Stimulated activated CD4-positive, alpha-beta T cell treated with anti-CD3 and anti-CD28 coated beads, Interleukin-4, amount 100 ng/mL, for 1 hour (primary cell): ENCODE data around the gene CHST5.
"Not testable (repeated sequence)": the region's sequence is repeated elsewhere in the genome, so short reads cannot be mapped to it uniquely, and the experiment has no call there.

ENCODE experiments used
- DNase-seq: peaks from one replicate; pipeline ENCODE4 v3.0.0-alpha.2; 2020

CHST5 gene

GRCh38 chr16:75548456-75548855, 12.5 kb upstream of the CHST5 start:
- not testable (repeated sequence) for DNase-seq

- DNase-seq = no peak
Observed at GRCh38 chr16:75546293-75546692, 10.4 kb upstream of the CHST5 start.

GRCh38 chr16:75545879-75546278, 10.0 kb upstream of the CHST5 start:
- DNase-seq = not testable (repeated sequence)

- DNase-seq = not testable (repeated sequence)
Observed at GRCh38 chr16:75542462-75542861, 6.6 kb upstream of the CHST5 start.

GRCh38 chr16:75541236-75541635, 5.3 kb upstream of the CHST5 start:
- no peak for DNase-seq

- not testable (repeated sequence) for DNase-seq
Observed at GRCh38 chr16:75538882-75539565, 3.1 kb upstream of the CHST5 start.

GRCh38 chr16:75537776-75538175, 1.9 kb upstream of the CHST5 start:
- no peak for DNase-seq

- no peak for DNase-seq
Observed at GRCh38 chr16:75535211-75535843, 581 bp downstream of the CHST5 start.

- DNase-seq = no peak
Observed at GRCh38 chr16:75534560-75535205, 1.2 kb downstream of the CHST5 start.

GRCh38 chr16:75532791-75533190, 3.1 kb downstream of the CHST5 start:
- no peak for DNase-seq

- DNase-seq = no peak
Observed at GRCh38 chr16:75532142-75532765, 3.7 kb downstream of the CHST5 start.

GRCh38 chr16:75529959-75530358, 5.9 kb downstream of the CHST5 start:
- DNase-seq = no peak

GRCh38 chr16:75529056-75529905, 6.6 kb downstream of the CHST5 start:
- no peak for DNase-seq

GRCh38 chr16:75527825-75528299, 8.0 kb downstream of the CHST5 start:
- no peak for DNase-seq

- DNase-seq = no peak
Observed at GRCh38 chr16:75526032-75526790, 9.7 kb downstream of the CHST5 start.

- no peak for DNase-seq
Observed at GRCh38 chr16:75519175-75519574, 16.7 kb downstream of the CHST5 start.

GRCh38 chr16:75516189-75516966, 19.5 kb downstream of the CHST5 start:
- DNase-seq = peak; percentile 34

GRCh38 chr16:75514296-75514695, 21.6 kb downstream of the CHST5 start:
- no peak for DNase-seq

GRCh38 chr16:75506574-75506973, 29.3 kb downstream of the CHST5 start:
- DNase-seq = no peak

GRCh38 chr16:75506107-75506506, 29.8 kb downstream of the CHST5 start:
- no peak for DNase-seq

- no peak for DNase-seq
Observed at GRCh38 chr16:75503801-75504200, 32.1 kb downstream of the CHST5 start.
